Smooth muscle cell (in vitro differentiated cells): ENCODE data around the gene HAO1. TPM values are rescaled to one million over a fixed set of nuclear protein-coding genes. Genes with fewer than 3 reads are reported as not detected.

Experiments
- DNase-seq: peaks from one replicate; lab custom pipeline; 2025; ENCODE audit not compliant: unreplicated experiment; lab: John Stamatoyannopoulos, UW
- H2AFZ ChIP-seq: fragments of 200-600 bp; sonication (generic); 2 replicates; pipeline ENCODE4 v1.6.0; 2016; ENCODE audit warnings: antibody characterized with exemption, low read depth, mild to moderate bottlenecking
- H3F3A ChIP-seq: fragments of 200-600 bp; sonication (generic); 2 replicates; pipeline ENCODE4 v1.6.0; 2017; ENCODE audit warnings: antibody characterized with exemption, low read depth
- H3K27ac ChIP-seq: fragments of 200-600 bp; sonication (generic); 2 replicates; pipeline ENCODE4 v1.5.1; 2016; ENCODE audit warnings: low read depth, mild to moderate bottlenecking
- H3K27me3 ChIP-seq: fragments of 200-600 bp; sonication (generic); 2 replicates; pipeline ENCODE4 v1.6.1; 2016; ENCODE audit warnings: low read depth, mild to moderate bottlenecking
- H3K36me3 ChIP-seq: fragments of 200-600 bp; sonication (generic); 2 replicates; pipeline ENCODE4 v1.5.1; 2016; ENCODE audit warnings: low read depth
- H3K4me1 ChIP-seq: fragments of 200-600 bp; sonication (generic); 2 replicates; pipeline ENCODE4 v1.5.1; 2016; ENCODE audit warnings: low read depth
- H3K4me2 ChIP-seq: fragments of 200-600 bp; sonication (generic); 2 replicates; pipeline ENCODE4 v1.6.0; 2016; ENCODE audit warnings: mild to moderate bottlenecking
- H3K4me3 ChIP-seq: fragments of 200-600 bp; sonication (generic); 2 replicates; pipeline ENCODE4 v1.5.1; 2016; ENCODE audit warnings: mild to moderate bottlenecking
- H3K79me2 ChIP-seq: fragments of 200-600 bp; sonication (generic); 2 replicates; pipeline ENCODE4 v1.6.0; 2016; ENCODE audit warnings: low read depth, mild to moderate bottlenecking
- H3K9ac ChIP-seq: fragments of 200-600 bp; sonication (generic); 2 replicates; pipeline ENCODE4 v1.6.0; 2016; ENCODE audit warnings: low read depth
- H3K9me3 ChIP-seq: fragments of 200-600 bp; sonication (generic); replicated peaks from 2 replicates; pipeline ENCODE4 v1.5.1; 2016; ENCODE audit warnings: low read depth
- H4K20me1 ChIP-seq: fragments of 200-600 bp; sonication (generic); 2 replicates; pipeline ENCODE4 v1.6.0; 2016; ENCODE audit warnings: low read depth
- CTCF ChIP-seq: fragments of 200-600 bp; sonication (generic); IDR thresholded peaks from 2 replicates; pipeline ENCODE4 v1.5.1; 2017; ENCODE audit warnings: borderline replicate concordance, mild to moderate bottlenecking, antibody characterized with exemption; ENCODE audit not compliant: insufficient read depth, poor library complexity, severe bottlenecking
- WGBS: methylation state at CpG from one replicate; pipeline ENCODE4 v1.1.7; 2016; ENCODE audit warnings: low lambda C conversion rate; 5-methylcytosine and 5-hydroxymethylcytosine counted together
- polyA plus RNA-seq: library from polyadenylated mRNA; unstranded; fragments of >200 nt; fragmentation: Nextera tagmentation; extraction: Ambion mirVana; gene quantifications from 2 replicates; pipeline ENCODE4 v1.2.1, GENCODE V29; 2016
- total RNA-seq: library from RNA; depleted of rRNA; stranded (reverse); fragments of >200 nt; gene quantifications from 2 replicates; pipeline ENCODE4 v1.2.3, GENCODE V29; 2014

Gene HAO1
- total and polyA plus RNA-seq, 2 experiments from 2014 or later: not detected

GRCh38 chr20:7943891-7944290 lies 3.6 kb upstream of the HAO1 start:
- Histone ChIP-seq H3K27me3 (no peaks in the 10 kb centered on the region), H3F3A (no peaks in the 10 kb centered on the region)
- WGBS: 24% methylated on average over 2 of the region's 2 CpGs

GRCh38 chr20:7939663-7940062 lies 595 bp downstream of the HAO1 start:
- Histone ChIP-seq H3K27ac (no peak overlapping the region), H3K36me3 (no peaks in the 10 kb centered on the region), H3K4me1 (no peaks in the 10 kb centered on the region), H3K9ac (no peak overlapping the region), H2AFZ (no peak overlapping the region), H3K27me3 (no peaks in the 10 kb centered on the region), H3K4me3 (no peak overlapping the region), H3K4me2 (no peak overlapping the region), H3K9me3 (no peaks in the 10 kb centered on the region), H3F3A (no peaks in the 10 kb centered on the region), H4K20me1 (no peaks in the 10 kb centered on the region), H3K79me2 (no peaks in the 10 kb centered on the region)
- no peak for DNase-seq
- WGBS: 83% methylated on average over 4 of the region's 4 CpGs
- TF ChIP-seq CTCF: no peak

More at GRCh38 chr20:7943891-7944290, 3.6 kb upstream of the HAO1 start:
- H4K20me1 ChIP-seq: no peaks in the 10 kb centered on the region
- no peaks in the 10 kb centered on the region for H3K79me2 ChIP-seq
- no peaks in the 10 kb centered on the region for H3K4me1 ChIP-seq
- H3K4me2 ChIP-seq: no peak overlapping the region
- no peak for DNase-seq
- no peaks in the 10 kb centered on the region for H3K36me3 ChIP-seq
- H3K9me3 ChIP-seq: no peaks in the 10 kb centered on the region
- H3K27ac ChIP-seq: no peak overlapping the region
- no peak overlapping the region for H3K9ac ChIP-seq
- no peak overlapping the region for H3K4me3 ChIP-seq
- no peak overlapping the region for H2AFZ ChIP-seq
- no peak for TF ChIP-seq CTCF

- no peaks in the 10 kb centered on the region for H3K9me3 ChIP-seq
- no peaks in the 10 kb centered on the region for H3K27me3 ChIP-seq
- DNase-seq: no peak
- H3K4me3 ChIP-seq: no peak overlapping the region
- no peak overlapping the region for H3K27ac ChIP-seq
- TF ChIP-seq CTCF: no peak
- no peaks in the 10 kb centered on the region for H4K20me1 ChIP-seq
- H3F3A ChIP-seq: no peaks in the 10 kb centered on the region
- H3K4me1 ChIP-seq: no peaks in the 10 kb centered on the region
- H3K9ac ChIP-seq: no peak overlapping the region
- no peak overlapping the region for H2AFZ ChIP-seq
- no peaks in the 10 kb centered on the region for H3K79me2 ChIP-seq
- H3K36me3 ChIP-seq: no peaks in the 10 kb centered on the region
- WGBS: 84% methylated on average over 2 of the region's 2 CpGs
- no peak overlapping the region for H3K4me2 ChIP-seq
These were observed 2.2 kb downstream of the HAO1 start for GRCh38 chr20:7938058-7938457.

- H3K9me3 ChIP-seq: no peaks in the 10 kb centered on the region
- H2AFZ ChIP-seq: no peak overlapping the region
- H3K4me3 ChIP-seq: no peak overlapping the region
- H3K36me3 ChIP-seq: no peaks in the 10 kb centered on the region
- no peak overlapping the region for H3K27ac ChIP-seq
- no peak for TF ChIP-seq CTCF
- H3K4me1 ChIP-seq: no peaks in the 10 kb centered on the region
- H3K4me2 ChIP-seq: no peak overlapping the region
- no peaks in the 10 kb centered on the region for H3K27me3 ChIP-seq
- no peak for DNase-seq
- no peaks in the 10 kb centered on the region for H3F3A ChIP-seq
- no peaks in the 10 kb centered on the region for H4K20me1 ChIP-seq
- WGBS: 91% methylated on average over 3 of the region's 3 CpGs
- no peak overlapping the region for H3K9ac ChIP-seq
- no peaks in the 10 kb centered on the region for H3K79me2 ChIP-seq
These were observed 2.9 kb downstream of the HAO1 start for GRCh38 chr20:7937328-7937727.
